Neuronal stem cell (in vitro differentiated cells): Measurements from ENCODE around the gene TLE3. TPM values are rescaled to one million over a fixed set of nuclear protein-coding genes. Genes with fewer than 3 reads are reported as not detected.

Experiments used
- DNase-seq: peaks from one replicate; pipeline ENCODE4 v3.0.0-alpha.2; 2013; ENCODE audit warnings: low spot score
- H2AFZ ChIP-seq: one replicate; pipeline ENCODE4 v1.6.1; 2013; ENCODE audit warnings: mild to moderate bottlenecking, low read length, inconsistent platforms
- H2AK5ac ChIP-seq: 2 replicates; pipeline ENCODE4 v1.6.1; 2013; ENCODE audit warnings: low read depth, mild to moderate bottlenecking, inconsistent platforms, low read length, moderate library complexity, mixed read lengths
- H2BK120ac ChIP-seq: 2 replicates; pipeline ENCODE4 v1.6.1; 2013; ENCODE audit warnings: low read depth, mild to moderate bottlenecking, inconsistent platforms, low read length, moderate library complexity, mixed read lengths
- H2BK12ac ChIP-seq: one replicate; pipeline ENCODE4 v1.6.1; 2013; ENCODE audit warnings: low read length, inconsistent platforms
- H2BK15ac ChIP-seq: 2 replicates; pipeline ENCODE4 v1.6.1; 2013; ENCODE audit warnings: mild to moderate bottlenecking, low read length, inconsistent platforms, mixed read lengths
- H2BK5ac ChIP-seq: one replicate; pipeline ENCODE4 v1.6.1; 2013; ENCODE audit warnings: inconsistent platforms, mild to moderate bottlenecking, low read length, moderate library complexity
- H3K14ac ChIP-seq: one replicate; pipeline ENCODE4 v1.6.1; 2013; ENCODE audit warnings: low read length, inconsistent platforms
- H3K18ac ChIP-seq: 2 replicates; pipeline ENCODE4 v1.6.1; 2013; ENCODE audit warnings: low read length, inconsistent platforms
- H3K23ac ChIP-seq: 2 replicates; pipeline ENCODE4 v1.6.1; 2013; ENCODE audit warnings: low read depth, mild to moderate bottlenecking, mixed read lengths, low read length, inconsistent platforms; ENCODE audit not compliant: poor library complexity
- H3K27ac ChIP-seq: replicated peaks from 3 replicates; pipeline ENCODE4 v1.5.1; 2013; ENCODE audit warnings: low read length, inconsistent platforms
- H3K27me3 ChIP-seq, 3 experiments: 2 replicates each; pipeline ENCODE4 v1.6.1; 2013; ENCODE audit warnings: low read length in 3 of 3, mild to moderate bottlenecking in 2 of 3, inconsistent platforms in 1 of 3, low read depth in 1 of 3, mixed read lengths in 1 of 3, moderate library complexity in 1 of 3; ENCODE audit not compliant: control insufficient read depth in 3 of 3, insufficient read depth in 3 of 3
- H3K36me3 ChIP-seq, 2 donors: replicated peaks in 1 of 2; 2 replicates each; pipeline ENCODE4 v1.6.1; 2013; ENCODE audit warnings: low read length in 2 of 2; ENCODE audit not compliant: control insufficient read depth in 2 of 2, insufficient read depth in 2 of 2
- H3K4ac ChIP-seq: 2 replicates; pipeline ENCODE4 v1.6.1; 2013; ENCODE audit warnings: inconsistent platforms, mild to moderate bottlenecking, low read length, moderate library complexity
- H3K4me1 ChIP-seq, 2 donors: 1 replicate in 1 of 2; 2 replicates in 1 of 2; pipeline ENCODE4 v1.6.1; 2013; ENCODE audit warnings: low read length in 2 of 2, low read depth in 1 of 2; ENCODE audit not compliant: control insufficient read depth in 2 of 2, insufficient read depth in 1 of 2
- H3K4me2 ChIP-seq: one replicate; pipeline ENCODE4 v1.6.1; 2013; ENCODE audit warnings: mild to moderate bottlenecking, low read length, inconsistent platforms; ENCODE audit not compliant: insufficient read depth, poor library complexity, severe bottlenecking
- H3K4me3 ChIP-seq, 2 donors: 2 replicates each; pipeline ENCODE4 v1.5.1; 2013; ENCODE audit warnings: low read length in 2 of 2, mild to moderate bottlenecking in 2 of 2, inconsistent platforms in 1 of 2, moderate library complexity in 1 of 2
- H3K79me1 ChIP-seq: one replicate; pipeline ENCODE4 v1.6.1; 2013; ENCODE audit warnings: low read depth, mild to moderate bottlenecking, inconsistent platforms, low read length, moderate library complexity
- H3K9ac ChIP-seq: one replicate; pipeline ENCODE4 v1.6.1; 2013; ENCODE audit warnings: mild to moderate bottlenecking, low read depth, low read length, inconsistent platforms; ENCODE audit not compliant: poor library complexity
- H3K9me3 ChIP-seq, 2 donors: replicated peaks in 1 of 2; 2 replicates each; pipeline versions ENCODE3 to v1.6.1; 2013; ENCODE audit warnings: low read length in 2 of 2, mild to moderate bottlenecking in 2 of 2, inconsistent platforms in 1 of 2, low read depth in 1 of 2, mixed read lengths in 1 of 2, moderate library complexity in 1 of 2; ENCODE audit not compliant: control insufficient read depth in 2 of 2, insufficient read depth in 1 of 2
- H4K8ac ChIP-seq: one replicate; pipeline ENCODE4 v1.6.1; 2013; ENCODE audit warnings: low read depth, mild to moderate bottlenecking, inconsistent platforms, low read length, moderate library complexity
- H4K91ac ChIP-seq: one replicate; pipeline ENCODE4 v1.6.1; 2013; ENCODE audit warnings: low read length, low read depth, mild to moderate bottlenecking, inconsistent platforms; ENCODE audit not compliant: poor library complexity
- WGBS, 2 donors: extraction: QIAGEN DNeasy Blood & Tissue Kit; methylation state at CpG; one replicate each; pipeline ENCODE4 v1.1.7; 2013; ENCODE audit warnings: missing lambda C conversion rate in 2 of 2, mixed read lengths in 1 of 2; ENCODE audit not compliant: insufficient read length in 2 of 2, insufficient replicate concordance in 1 of 2; ENCODE audit errors: extremely low coverage in 2 of 2; 5-methylcytosine and 5-hydroxymethylcytosine counted together
- polyA plus RNA-seq, 2 experiments: library from polyadenylated mRNA; stranded (reverse); fragments of 200-250 nt; gene quantifications; one replicate each; pipeline ENCODE4 v1.2.3, GENCODE V29; 2013

Gene TLE3
- 27.4 TPM for polyA plus RNA-seq (2013, experiment 1 of 2)
- polyA plus RNA-seq (2013, experiment 2 of 2) = 29.0 TPM

GRCh38 chr15:70097321-70098152 lies at the start of gene TLE3:
Gene TLE3 (minus strand): TSS chr15:70097917. CDS start chr15:70096798, 1,119 bp downstream.
- H2BK12ac ChIP-seq = peak within 1 kb of the TSS; percentile 86
- peaks cover 0 to 24% of the 10 kb centered on the region in 2 donors for H3K36me3 ChIP-seq
- peak within 1 kb of the TSS; percentile 94 for H2AK5ac ChIP-seq
- peak within 1 kb of the TSS; percentile 99 for H3K4me2 ChIP-seq
- peak within 1 kb of the TSS; percentile 97 for H2BK5ac ChIP-seq
- peak; percentile 97 for DNase-seq
- peak within 1 kb of the TSS; percentile 89 for H2AFZ ChIP-seq
- WGBS, 2 donors = no CpG with 5 or more reads among the region's 77 CpGs
- peak within 1 kb of the TSS; percentile 91 for H3K9ac ChIP-seq
- H4K91ac ChIP-seq = peak within 1 kb of the TSS; percentile 44
- no peaks in the 10 kb centered on the region for H3K9me3 ChIP-seq
- peak within 1 kb of the TSS; percentile 89 for H3K4ac ChIP-seq
- peaks cover 0 to 15% (median 6%) of the 10 kb centered on the region in 3 experiments for H3K27me3 ChIP-seq
- peak within 1 kb of the TSS; percentile 95 for H2BK15ac ChIP-seq
- H3K4me1 ChIP-seq = peaks cover 23 to 39% of the 10 kb centered on the region in 2 donors
- H3K23ac ChIP-seq = peak within 1 kb of the TSS; percentile 90
- H3K18ac ChIP-seq = peak within 1 kb of the TSS; percentile 100
- H3K79me1 ChIP-seq = peaks cover 4% of the 10 kb centered on the region
- H2BK120ac ChIP-seq = peak within 1 kb of the TSS; percentile 24
- peak within 1 kb of the TSS; percentile 76 for H3K14ac ChIP-seq
- no peak within 1 kb of the TSS for H4K8ac ChIP-seq
- H3K27ac ChIP-seq = peak within 1 kb of the TSS; percentile 78
- peak within 1 kb of the TSS; percentile 88 to 97 for H3K4me3 ChIP-seq

GRCh38 chr15:70147178-70147760 lies 49.6 kb upstream of the TLE3 start:
- DNase-seq = no peak
- no peak overlapping the region for H4K91ac ChIP-seq
- no peak overlapping the region for H2BK12ac ChIP-seq
- H2BK5ac ChIP-seq = no peak overlapping the region
- no peak overlapping the region for H2BK120ac ChIP-seq
- peaks cover 0 to 21% (median 2%) of the 10 kb centered on the region in 3 experiments for H3K27me3 ChIP-seq
- H3K23ac ChIP-seq = no peak overlapping the region
- no peak overlapping the region for H3K4me2 ChIP-seq
- no peak overlapping the region for H2BK15ac ChIP-seq
- no peak overlapping the region for H3K18ac ChIP-seq
- H3K27ac ChIP-seq = no peak overlapping the region
- H3K4ac ChIP-seq = no peak overlapping the region
- no CpG with 5 or more reads among the region's 8 CpGs for WGBS, 2 donors
- H3K9me3 ChIP-seq = no peaks in the 10 kb centered on the region
- no peak overlapping the region for H3K9ac ChIP-seq
- H3K79me1 ChIP-seq = no peaks in the 10 kb centered on the region
- no peaks in the 10 kb centered on the region for H3K36me3 ChIP-seq
- peaks cover 0 to 8% of the 10 kb centered on the region in 2 donors for H3K4me1 ChIP-seq
- no peak overlapping the region for H2AFZ ChIP-seq
- no peak overlapping the region for H3K4me3 ChIP-seq
- no peak overlapping the region for H2AK5ac ChIP-seq
- no peak overlapping the region for H4K8ac ChIP-seq
- H3K14ac ChIP-seq = no peak overlapping the region

- H3K4ac ChIP-seq = no peak overlapping the region
- no peak overlapping the region for H3K23ac ChIP-seq
- peaks cover 0 to 20% (median 2%) of the 10 kb centered on the region in 3 experiments for H3K27me3 ChIP-seq
- no peak overlapping the region for H2BK5ac ChIP-seq
- no peaks in the 10 kb centered on the region for H3K79me1 ChIP-seq
- no peaks in the 10 kb centered on the region for H3K36me3 ChIP-seq
- H2AK5ac ChIP-seq = no peak overlapping the region
- H2BK15ac ChIP-seq = no peak overlapping the region
- H3K18ac ChIP-seq = no peak overlapping the region
- H3K4me2 ChIP-seq = no peak overlapping the region
- no peak overlapping the region for H2BK12ac ChIP-seq
- H3K14ac ChIP-seq = no peak overlapping the region
- no peak overlapping the region for H3K9ac ChIP-seq
- H4K8ac ChIP-seq = no peak overlapping the region
- peaks cover 0 to 8% of the 10 kb centered on the region in 2 donors for H3K4me1 ChIP-seq
- DNase-seq = no peak
- no peak overlapping the region for H3K27ac ChIP-seq
- H2AFZ ChIP-seq = no peak overlapping the region
- H3K4me3 ChIP-seq = no peak overlapping the region
- H2BK120ac ChIP-seq = no peak overlapping the region
- H3K9me3 ChIP-seq = no peaks in the 10 kb centered on the region
- H4K91ac ChIP-seq = no peak overlapping the region
- no CpG with 5 or more reads among the region's 5 CpGs for WGBS, 2 donors
These were observed 49.1 kb upstream of the TLE3 start for GRCh38 chr15:70146771-70147170.

GRCh38 chr15:70146162-70146561 lies 48.4 kb upstream of the TLE3 start:
- no peak overlapping the region for H2BK120ac ChIP-seq

More at GRCh38 chr15:70146162-70146561, 48.4 kb upstream of the TLE3 start:
- peaks cover 0 to 8% of the 10 kb centered on the region in 2 donors for H3K4me1 ChIP-seq
- no peak overlapping the region for H2BK15ac ChIP-seq
- no peak overlapping the region for H3K4me2 ChIP-seq
- no peak overlapping the region for H2BK5ac ChIP-seq
- peaks cover 0 to 20% (median 2%) of the 10 kb centered on the region in 3 experiments for H3K27me3 ChIP-seq
- H2AFZ ChIP-seq = no peak overlapping the region
- H4K91ac ChIP-seq = no peak overlapping the region
- no peaks in the 10 kb centered on the region for H3K79me1 ChIP-seq
- no peak overlapping the region for H2BK12ac ChIP-seq
- H3K36me3 ChIP-seq = no peaks in the 10 kb centered on the region
- DNase-seq = no peak
- no peak overlapping the region for H3K14ac ChIP-seq
- H3K4ac ChIP-seq = no peak overlapping the region
- H3K18ac ChIP-seq = no peak overlapping the region
- H2AK5ac ChIP-seq = no peak overlapping the region
- H3K23ac ChIP-seq = no peak overlapping the region
- no peak overlapping the region for H3K4me3 ChIP-seq
- no peak overlapping the region for H3K27ac ChIP-seq
- H3K9ac ChIP-seq = no peak overlapping the region
- no peak overlapping the region for H4K8ac ChIP-seq
- H3K9me3 ChIP-seq = no peaks in the 10 kb centered on the region
